Mucosa of rectum (tissue), 2 donors: Measurements from ENCODE around the gene CSRP3.
A peak's percentile ranks its signal among the peaks of the same experiment; 100 is the strongest.

Source experiments
- H3K27ac ChIP-seq, 2 donors: one replicate each; pipeline ENCODE4 v1.7.0; 2013; ENCODE audit warnings: inconsistent platforms in 2 of 2, low read depth in 2 of 2, low read length in 2 of 2
- H3K27me3 ChIP-seq, 2 donors: one replicate each; pipeline ENCODE4 v1.7.0; 2013; ENCODE audit warnings: low read length in 2 of 2; ENCODE audit not compliant: control insufficient read depth in 2 of 2, insufficient read depth in 2 of 2
- H3K36me3 ChIP-seq, 2 donors: one replicate each; pipeline ENCODE4 v1.7.0; 2013; ENCODE audit warnings: low read length in 2 of 2; ENCODE audit not compliant: control insufficient read depth in 2 of 2, insufficient read depth in 2 of 2
- H3K4me1 ChIP-seq, 2 donors: one replicate each; pipeline ENCODE4 v1.7.0; 2013; ENCODE audit warnings: low read length in 2 of 2, mild to moderate bottlenecking in 1 of 2; ENCODE audit not compliant: control insufficient read depth in 2 of 2, insufficient read depth in 2 of 2
- H3K4me3 ChIP-seq, 2 donors: one replicate each; pipeline ENCODE4 v1.7.0; 2013; ENCODE audit warnings: low read length in 2 of 2
- H3K9ac ChIP-seq, 2 donors: one replicate each; pipeline ENCODE4 v1.7.0; 2013; ENCODE audit warnings: low read length in 2 of 2, low read depth in 1 of 2, mild to moderate bottlenecking in 1 of 2
- H3K9me3 ChIP-seq, 2 donors: one replicate each; pipeline ENCODE4 v1.7.0; 2013; ENCODE audit warnings: low read length in 2 of 2; ENCODE audit not compliant: control insufficient read depth in 2 of 2
- donor health status: healthy.
- donor health status: Normal muscosa, but diverticular disease.

The CSRP3 gene

GRCh38 chr11:19208959-19209546, 7.3 kb upstream of the CSRP3 start:
- Histone ChIP-seq H3K4me1 (no peaks in the 10 kb centered on the region), H3K9ac (no peak overlapping the region), H3K27ac (no peak overlapping the region), H3K36me3 (no peaks in the 10 kb centered on the region), H3K9me3 (no peaks in the 10 kb centered on the region), H3K4me3 (no peak overlapping the region), H3K27me3 (no peaks in the 10 kb centered on the region)

- no peak overlapping the region for H3K27ac ChIP-seq
- H3K9ac ChIP-seq, result no peak overlapping the region
- H3K36me3 ChIP-seq, result no peaks in the 10 kb centered on the region
- H3K27me3 ChIP-seq, result no peaks in the 10 kb centered on the region
- H3K4me1 ChIP-seq, result no peaks in the 10 kb centered on the region
- no peaks in the 10 kb centered on the region for H3K9me3 ChIP-seq
- no peak overlapping the region for H3K4me3 ChIP-seq
Observed at GRCh38 chr11:19208181-19208580, 6.4 kb upstream of the CSRP3 start.

- Histone ChIP-seq H3K36me3 (no peaks in the 10 kb centered on the region), H3K27ac (no peak overlapping the region), H3K9me3 (no peaks in the 10 kb centered on the region), H3K4me3 (no peak overlapping the region), H3K27me3 (no peaks in the 10 kb centered on the region), H3K4me1 (peaks cover 0 to 11% of the 10 kb centered on the region in 2 donors), H3K9ac (no peak overlapping the region)
Observed at GRCh38 chr11:19204836-19205235, 3.1 kb upstream of the CSRP3 start.

GRCh38 chr11:19200410-19201201, 1.2 kb downstream of the CSRP3 start:
- no peaks in the 10 kb centered on the region for H3K9me3 ChIP-seq
- no peak overlapping the region for H3K9ac ChIP-seq
- H3K4me1 ChIP-seq, result peaks cover 0 to 26% of the 10 kb centered on the region in 2 donors
- H3K4me3 ChIP-seq, result no peak overlapping the region
- H3K27me3 ChIP-seq, result no peaks in the 10 kb centered on the region
- H3K27ac ChIP-seq, result peak overlapping the region; percentile 42 to 43
- no peaks in the 10 kb centered on the region for H3K36me3 ChIP-seq

- Histone ChIP-seq H3K4me3 (no peak overlapping the region), H3K9me3 (no peaks in the 10 kb centered on the region), H3K4me1 (peaks cover 0 to 26% of the 10 kb centered on the region in 2 donors), H3K27ac (peak overlapping the region; percentile 43 to 47), H3K9ac (no peak overlapping the region), H3K27me3 (no peaks in the 10 kb centered on the region), H3K36me3 (no peaks in the 10 kb centered on the region)
Observed at GRCh38 chr11:19199771-19200170, 2.0 kb downstream of the CSRP3 start.

- peak overlapping the region in 1 of 2 donors; percentile 47 for H3K27ac ChIP-seq
- H3K4me3 ChIP-seq, result no peak overlapping the region
- H3K4me1 ChIP-seq, result peaks cover 0 to 26% of the 10 kb centered on the region in 2 donors
- H3K27me3 ChIP-seq, result no peaks in the 10 kb centered on the region
- no peak overlapping the region for H3K9ac ChIP-seq
- no peaks in the 10 kb centered on the region for H3K9me3 ChIP-seq
- H3K36me3 ChIP-seq, result no peaks in the 10 kb centered on the region
Observed at GRCh38 chr11:19199048-19199447, 2.7 kb downstream of the CSRP3 start.

GRCh38 chr11:19196432-19196831, 5.4 kb downstream of the CSRP3 start:
- no peaks in the 10 kb centered on the region for H3K9me3 ChIP-seq
- H3K4me1 ChIP-seq, result peaks cover 0 to 26% of the 10 kb centered on the region in 2 donors
- H3K9ac ChIP-seq, result no peak overlapping the region
- H3K36me3 ChIP-seq, result no peaks in the 10 kb centered on the region
- no peak overlapping the region for H3K27ac ChIP-seq
- no peaks in the 10 kb centered on the region for H3K27me3 ChIP-seq
- H3K4me3 ChIP-seq, result no peak overlapping the region

GRCh38 chr11:19194620-19195308, 7.0 kb downstream of the CSRP3 start:
- no peaks in the 10 kb centered on the region for H3K36me3 ChIP-seq
- H3K4me3 ChIP-seq, result no peak overlapping the region
- no peak overlapping the region for H3K27ac ChIP-seq
- H3K4me1 ChIP-seq, result peaks cover 0 to 15% of the 10 kb centered on the region in 2 donors
- no peaks in the 10 kb centered on the region for H3K27me3 ChIP-seq
- no peak overlapping the region for H3K9ac ChIP-seq
- no peaks in the 10 kb centered on the region for H3K9me3 ChIP-seq

- H3K27me3 ChIP-seq, result no peaks in the 10 kb centered on the region
- no peak overlapping the region for H3K27ac ChIP-seq
Observed at GRCh38 chr11:19193916-19194315, 7.9 kb downstream of the CSRP3 start.

GRCh38 chr11:19191530-19192169, 10.1 kb downstream of the CSRP3 start:
- Histone ChIP-seq H3K27me3 (no peaks in the 10 kb centered on the region), H3K9ac (no peak overlapping the region), H3K4me3 (no peak overlapping the region), H3K9me3 (no peaks in the 10 kb centered on the region), H3K27ac (no peak overlapping the region), H3K36me3 (no peaks in the 10 kb centered on the region), H3K4me1 (peaks cover 0 to 5% of the 10 kb centered on the region in 2 donors)

More at GRCh38 chr11:19193916-19194315, 7.9 kb downstream of the CSRP3 start:
- no peaks in the 10 kb centered on the region for H3K36me3 ChIP-seq
- no peak overlapping the region for H3K4me3 ChIP-seq
- peaks cover 0 to 6% of the 10 kb centered on the region in 2 donors for H3K4me1 ChIP-seq
- H3K9me3 ChIP-seq, result no peaks in the 10 kb centered on the region
- no peak overlapping the region for H3K9ac ChIP-seq
